ENCODE results near the gene LMO4. TPM values are rescaled to one million over a fixed set of nuclear protein-coding genes. Genes with fewer than 3 reads are reported as not detected.

Gene LMO4
- total and polyA plus RNA-seq, 10 of the 15 experiments (the other 5 are each of a cell fraction or from before 2014, with no cell fraction given) = 3.8 to 76.6 (median 20.7) TPM

DNA sequence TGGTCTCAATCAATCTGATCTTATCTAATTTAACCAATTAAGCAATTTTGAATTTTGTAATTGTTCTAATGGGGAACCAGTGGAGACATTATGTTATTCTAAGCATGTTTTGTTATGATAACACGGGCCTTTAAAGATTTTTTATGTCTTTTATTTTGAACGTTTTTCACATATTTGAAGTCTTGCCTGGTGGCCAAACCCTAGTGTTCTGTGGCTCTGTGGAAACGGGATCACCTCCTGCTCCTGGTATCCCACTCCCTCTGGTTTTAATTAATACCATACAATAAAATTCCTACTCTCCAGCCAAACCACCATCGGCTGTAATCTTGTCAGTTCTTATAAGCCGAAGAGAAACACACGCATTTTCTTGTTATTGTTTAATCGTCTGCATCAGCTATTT, 22.9 kb upstream of the LMO4 start:
- ChIA-PET POLR2A (no interaction called here), CTCF (interaction anchor here (0.8 to 0.9 kb wide), 2 partner anchors 8 to 647 kb away, joined by 3 read pairs; no protein-coding TSS in a partner anchor), RAD21 (ENCODE audit: unreplicated experiment) (no interaction called here), SMC1A (ENCODE audit: uncharacterized antibody, unreplicated experiment) (no interaction called here)
- DNase-seq (ENCODE audit: low read depth, low spot score) (no peak), ATAC-seq (no peak), FAIRE-seq (no peak)
- H3K79me2 ChIP-seq (ENCODE audit: control insufficient read depth, insufficient read depth, low read length) = no peaks in the 10 kb centered on the region
- BruUV-seq (replicated peaks) = no TSS peak
- H3K9me3 ChIP-seq (replicated peaks; ENCODE audit: control insufficient read depth, insufficient read depth, low read length) = no peaks in the 10 kb centered on the region
- 51% methylated on average over 7 of the region's 7 CpGs for WGBS (ENCODE audit: insufficient coverage, insufficient replicate concordance, low lambda C conversion rate, missing lambda C conversion rate)
- peaks cover 0 to 5% of the 10 kb centered on the region in 2 experiments; a peak in 2 of 4 replicates for H3K27me3 ChIP-seq (replicated peaks in 1 of 2; ENCODE audit: control insufficient read depth in 2 of 2, insufficient read depth in 2 of 2, low read length in 1 of 2)
- H3K36me3 ChIP-seq (ENCODE audit: control insufficient read depth in 2 of 2, insufficient read depth in 2 of 2, low read length in 1 of 2) = no peaks in the 10 kb centered on the region
- H3K4me3 ChIP-seq = no peak overlapping the region
- no peaks in the 10 kb centered on the region for H3K4me1 ChIP-seq (ENCODE audit: control insufficient read depth, insufficient read depth, low read length)
- no peak overlapping the region for H2AFZ ChIP-seq (ENCODE audit: control insufficient read depth, low read depth, low read length)
- H3K27ac ChIP-seq (ENCODE audit: control insufficient read depth, insufficient read depth) = no peak overlapping the region
- no peak overlapping the region for H3K9ac ChIP-seq (ENCODE audit: control insufficient read depth, insufficient read depth, low read length)
- no peak overlapping the region for H3K4me2 ChIP-seq (ENCODE audit: control insufficient read depth, insufficient read depth)
- in situ Hi-C loops (cut with MboI) (no loop called here), intact Hi-C loops (cut with micrococcal nuclease; ENCODE audit: unreplicated experiment) (no loop called here)
- H4K20me1 ChIP-seq (ENCODE audit: control insufficient read depth, insufficient read depth) = no peaks in the 10 kb centered on the region
- no peak for TF ChIP-seq IRF5 (IDR thresholded peaks at IDR 0.05; ENCODE audit: borderline replicate concordance)
- TF ChIP-seq GABPA (IDR thresholded peaks at IDR 0.05; ENCODE audit: low read depth) = no peak
- TF ChIP-seq, protein P1, sequence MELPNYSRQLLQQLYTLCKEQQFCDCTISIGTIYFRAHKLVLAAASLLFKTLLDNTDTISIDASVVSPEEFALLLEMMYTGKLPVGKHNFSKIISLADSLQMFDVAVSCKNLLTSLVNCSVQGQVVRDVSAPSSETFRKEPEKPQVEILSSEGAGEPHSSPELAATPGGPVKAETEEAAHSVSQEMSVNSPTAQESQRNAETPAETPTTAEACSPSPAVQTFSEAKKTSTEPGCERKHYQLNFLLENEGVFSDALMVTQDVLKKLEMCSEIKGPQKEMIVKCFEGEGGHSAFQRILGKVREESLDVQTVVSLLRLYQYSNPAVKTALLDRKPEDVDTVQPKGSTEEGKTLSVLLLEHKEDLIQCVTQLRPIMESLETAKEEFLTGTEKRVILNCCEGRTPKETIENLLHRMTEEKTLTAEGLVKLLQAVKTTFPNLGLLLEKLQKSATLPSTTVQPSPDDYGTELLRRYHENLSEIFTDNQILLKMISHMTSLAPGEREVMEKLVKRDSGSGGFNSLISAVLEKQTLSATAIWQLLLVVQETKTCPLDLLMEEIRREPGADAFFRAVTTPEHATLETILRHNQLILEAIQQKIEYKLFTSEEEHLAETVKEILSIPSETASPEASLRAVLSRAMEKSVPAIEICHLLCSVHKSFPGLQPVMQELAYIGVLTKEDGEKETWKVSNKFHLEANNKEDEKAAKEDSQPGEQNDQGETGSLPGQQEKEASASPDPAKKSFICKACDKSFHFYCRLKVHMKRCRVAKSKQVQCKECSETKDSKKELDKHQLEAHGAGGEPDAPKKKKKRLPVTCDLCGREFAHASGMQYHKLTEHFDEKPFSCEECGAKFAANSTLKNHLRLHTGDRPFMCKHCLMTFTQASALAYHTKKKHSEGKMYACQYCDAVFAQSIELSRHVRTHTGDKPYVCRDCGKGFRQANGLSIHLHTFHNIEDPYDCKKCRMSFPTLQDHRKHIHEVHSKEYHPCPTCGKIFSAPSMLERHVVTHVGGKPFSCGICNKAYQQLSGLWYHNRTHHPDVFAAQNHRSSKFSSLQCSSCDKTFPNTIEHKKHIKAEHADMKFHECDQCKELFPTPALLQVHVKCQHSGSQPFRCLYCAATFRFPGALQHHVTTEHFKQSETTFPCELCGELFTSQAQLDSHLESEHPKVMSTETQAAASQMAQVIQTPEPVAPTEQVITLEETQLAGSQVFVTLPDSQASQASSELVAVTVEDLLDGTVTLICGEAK (IDR thresholded peaks at IDR 0.05; ENCODE audit: borderline replicate concordance) = no peak
- no peak for TF ChIP-seq BHLHE40 (IDR thresholded peaks at IDR 0.05; ENCODE audit: borderline replicate concordance in 1 of 2, low read depth in 2 of 2, low read length in 1 of 2)
- TF ChIP-seq E4F1 (IDR thresholded peaks at IDR 0.05; ENCODE audit: borderline replicate concordance, partially characterized antibody) = no peak
- TF ChIP-seq EED (IDR thresholded peaks at IDR 0.05; ENCODE audit: low read depth) = no peak
- TF ChIP-seq, protein P2, sequence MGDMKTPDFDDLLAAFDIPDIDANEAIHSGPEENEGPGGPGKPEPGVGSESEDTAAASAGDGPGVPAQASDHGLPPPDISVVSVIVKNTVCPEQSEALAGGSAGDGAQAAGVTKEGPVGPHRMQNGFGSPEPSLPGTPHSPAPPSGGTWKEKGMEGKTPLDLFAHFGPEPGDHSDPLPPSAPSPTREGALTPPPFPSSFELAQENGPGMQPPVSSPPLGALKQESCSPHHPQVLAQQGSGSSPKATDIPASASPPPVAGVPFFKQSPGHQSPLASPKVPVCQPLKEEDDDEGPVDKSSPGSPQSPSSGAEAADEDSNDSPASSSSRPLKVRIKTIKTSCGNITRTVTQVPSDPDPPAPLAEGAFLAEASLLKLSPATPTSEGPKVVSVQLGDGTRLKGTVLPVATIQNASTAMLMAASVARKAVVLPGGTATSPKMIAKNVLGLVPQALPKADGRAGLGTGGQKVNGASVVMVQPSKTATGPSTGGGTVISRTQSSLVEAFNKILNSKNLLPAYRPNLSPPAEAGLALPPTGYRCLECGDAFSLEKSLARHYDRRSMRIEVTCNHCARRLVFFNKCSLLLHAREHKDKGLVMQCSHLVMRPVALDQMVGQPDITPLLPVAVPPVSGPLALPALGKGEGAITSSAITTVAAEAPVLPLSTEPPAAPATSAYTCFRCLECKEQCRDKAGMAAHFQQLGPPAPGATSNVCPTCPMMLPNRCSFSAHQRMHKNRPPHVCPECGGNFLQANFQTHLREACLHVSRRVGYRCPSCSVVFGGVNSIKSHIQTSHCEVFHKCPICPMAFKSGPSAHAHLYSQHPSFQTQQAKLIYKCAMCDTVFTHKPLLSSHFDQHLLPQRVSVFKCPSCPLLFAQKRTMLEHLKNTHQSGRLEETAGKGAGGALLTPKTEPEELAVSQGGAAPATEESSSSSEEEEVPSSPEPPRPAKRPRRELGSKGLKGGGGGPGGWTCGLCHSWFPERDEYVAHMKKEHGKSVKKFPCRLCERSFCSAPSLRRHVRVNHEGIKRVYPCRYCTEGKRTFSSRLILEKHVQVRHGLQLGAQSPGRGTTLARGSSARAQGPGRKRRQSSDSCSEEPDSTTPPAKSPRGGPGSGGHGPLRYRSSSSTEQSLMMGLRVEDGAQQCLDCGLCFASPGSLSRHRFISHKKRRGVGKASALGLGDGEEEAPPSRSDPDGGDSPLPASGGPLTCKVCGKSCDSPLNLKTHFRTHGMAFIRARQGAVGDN (IDR thresholded peaks at IDR 0.05) = no peak
- no peak for TF ChIP-seq MXI1 (IDR thresholded peaks at IDR 0.05; ENCODE audit: low read depth, low read length)
